Ishikawa (cell line): ENCODE measurements around the gene CCDC13.

Experiments used
- CEBPB ChIP-seq: IDR thresholded peaks from 2 replicates; pipeline ENCODE4 v1.6.1; 2012
- CREB1 ChIP-seq: IDR thresholded peaks from 2 replicates; pipeline ENCODE4 v1.6.1; 2012; ENCODE audit warnings: low read depth
- EGR1 ChIP-seq: IDR thresholded peaks from 2 replicates; pipeline ENCODE4 v1.6.1; 2012
- EP300 ChIP-seq: IDR thresholded peaks from 2 replicates; pipeline ENCODE4 v1.6.1; 2012; ENCODE audit warnings: borderline replicate concordance
- FOXM1 ChIP-seq: IDR thresholded peaks from 2 replicates; pipeline ENCODE4 v1.6.1; 2012; ENCODE audit warnings: low read depth, borderline replicate concordance
- NFIC ChIP-seq: IDR thresholded peaks from 2 replicates; pipeline ENCODE4 v1.6.1; 2012
- RAD21 ChIP-seq: IDR thresholded peaks from 2 replicates; pipeline ENCODE4 v1.6.1; 2012; ENCODE audit warnings: low read depth
- TAF1 ChIP-seq: IDR thresholded peaks from 2 replicates; pipeline ENCODE4 v1.6.1; 2012; ENCODE audit warnings: low read depth, mild to moderate bottlenecking
- TCF12 ChIP-seq: IDR thresholded peaks from 2 replicates; pipeline ENCODE4 v1.6.1; 2012; ENCODE audit warnings: low read depth
- TEAD4 ChIP-seq: IDR thresholded peaks from 2 replicates; pipeline ENCODE4 v1.6.1; 2012
- YY1 ChIP-seq: IDR thresholded peaks from 2 replicates; pipeline ENCODE4 v1.6.1; 2012; ENCODE audit warnings: low read depth
- ZBTB7A ChIP-seq: IDR thresholded peaks from 2 replicates; pipeline ENCODE4 v1.6.1; 2012; ENCODE audit warnings: low read depth
- TF ChIP-seq, protein P1 (sequence below): IDR thresholded peaks from 2 replicates; pipeline ENCODE4 v1.6.1; 2012
- TF ChIP-seq, protein P2 (sequence below): IDR thresholded peaks from 2 replicates; pipeline ENCODE4 v1.6.1; 2012
- TF ChIP-seq, protein P3 (sequence below): IDR thresholded peaks from 2 replicates; pipeline ENCODE4 v1.6.1; 2012; ENCODE audit warnings: low read depth, mild to moderate bottlenecking

The CCDC13 gene, protein sequence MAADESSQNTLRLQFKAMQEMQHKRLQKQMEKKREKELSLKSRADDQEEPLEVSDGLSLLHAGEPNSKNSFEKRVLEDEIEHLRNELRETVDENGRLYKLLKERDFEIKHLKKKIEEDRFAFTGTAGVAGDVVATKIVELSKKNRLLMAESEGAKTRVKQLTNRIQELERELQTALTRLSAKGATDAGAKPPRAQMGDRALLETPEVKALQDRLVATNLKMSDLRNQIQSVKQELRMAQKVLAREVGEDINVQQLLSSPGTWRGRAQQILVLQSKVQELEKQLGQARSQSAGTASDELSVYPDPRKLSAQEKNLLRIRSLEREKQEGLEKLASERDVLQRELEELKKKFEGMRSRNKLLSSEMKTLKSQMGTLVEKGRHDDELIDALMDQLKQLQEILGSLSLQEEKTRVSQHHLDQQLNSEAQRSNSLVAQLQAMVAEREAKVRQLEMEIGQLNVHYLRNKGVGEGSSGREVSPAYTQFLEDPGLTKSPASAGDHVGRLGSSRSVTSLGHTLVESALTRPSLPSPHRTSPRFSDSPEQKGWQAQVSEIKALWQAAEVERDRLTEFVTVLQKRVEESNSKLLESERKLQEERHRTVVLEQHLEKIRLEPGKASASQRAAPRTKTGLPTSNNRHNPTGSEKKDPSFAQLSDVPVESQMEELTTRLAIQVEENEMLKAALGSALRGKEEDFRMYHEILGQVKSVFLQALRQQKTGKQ

DNA sequence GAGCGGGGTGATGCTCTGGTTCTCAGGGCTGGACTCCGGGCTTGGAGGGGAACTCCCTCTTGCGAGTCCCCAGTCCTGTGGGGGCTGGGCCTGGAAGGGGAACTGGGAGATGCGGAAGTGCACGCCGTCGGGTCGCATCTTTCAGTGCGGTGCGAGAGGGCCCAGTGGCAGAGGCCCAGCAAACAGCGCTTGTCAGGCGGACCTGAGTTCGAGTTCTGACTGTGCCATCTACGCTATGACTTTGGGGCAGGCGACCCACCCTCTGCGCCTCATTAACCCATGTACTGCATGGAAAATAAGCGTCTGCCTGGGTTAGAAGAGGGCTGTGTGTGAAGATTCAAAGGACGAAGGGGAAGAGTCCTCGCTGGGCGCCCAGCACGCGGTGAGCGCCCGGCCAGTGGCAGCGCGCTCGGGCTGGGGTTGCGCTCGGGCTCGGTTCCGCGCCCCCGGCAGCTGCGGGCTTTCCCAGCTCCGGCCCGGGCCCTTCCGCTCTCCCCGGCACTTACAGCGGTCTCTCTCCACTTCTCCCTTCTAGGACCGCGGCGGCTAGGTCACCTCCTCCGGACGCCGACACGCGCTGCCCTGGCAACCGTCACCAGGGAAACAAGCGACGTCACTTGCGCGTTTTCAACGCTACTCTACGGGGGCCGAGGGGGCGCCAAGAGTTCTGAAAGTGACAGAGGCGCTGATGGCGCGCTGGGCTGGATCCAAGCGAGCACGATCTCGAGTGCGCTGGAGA is at the start of gene CCDC13:
Gene CCDC13 (minus strand): TSS at position 584 of the 739 bp plus-strand sequence. CDS start 14,908 bp downstream, outside the sequence.
- TF ChIP-seq EGR1 (no peak), TCF12 (no peak), EP300 (no peak), NFIC (no peak), CREB1 (peak; percentile 78), RAD21 (no peak), YY1 (no peak), CEBPB (no peak), TAF1 (no peak), FOXM1 (peak; percentile 57; the same call in 1 of the 2 replicates)
- TF ChIP-seq, protein P1, sequence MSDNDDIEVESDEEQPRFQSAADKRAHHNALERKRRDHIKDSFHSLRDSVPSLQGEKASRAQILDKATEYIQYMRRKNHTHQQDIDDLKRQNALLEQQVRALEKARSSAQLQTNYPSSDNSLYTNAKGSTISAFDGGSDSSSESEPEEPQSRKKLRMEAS: peak; percentile 79
- TF ChIP-seq, protein P2, sequence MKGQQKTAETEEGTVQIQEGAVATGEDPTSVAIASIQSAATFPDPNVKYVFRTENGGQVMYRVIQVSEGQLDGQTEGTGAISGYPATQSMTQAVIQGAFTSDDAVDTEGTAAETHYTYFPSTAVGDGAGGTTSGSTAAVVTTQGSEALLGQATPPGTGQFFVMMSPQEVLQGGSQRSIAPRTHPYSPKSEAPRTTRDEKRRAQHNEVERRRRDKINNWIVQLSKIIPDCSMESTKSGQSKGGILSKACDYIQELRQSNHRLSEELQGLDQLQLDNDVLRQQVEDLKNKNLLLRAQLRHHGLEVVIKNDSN: no peak
- TF ChIP-seq, protein P3, sequence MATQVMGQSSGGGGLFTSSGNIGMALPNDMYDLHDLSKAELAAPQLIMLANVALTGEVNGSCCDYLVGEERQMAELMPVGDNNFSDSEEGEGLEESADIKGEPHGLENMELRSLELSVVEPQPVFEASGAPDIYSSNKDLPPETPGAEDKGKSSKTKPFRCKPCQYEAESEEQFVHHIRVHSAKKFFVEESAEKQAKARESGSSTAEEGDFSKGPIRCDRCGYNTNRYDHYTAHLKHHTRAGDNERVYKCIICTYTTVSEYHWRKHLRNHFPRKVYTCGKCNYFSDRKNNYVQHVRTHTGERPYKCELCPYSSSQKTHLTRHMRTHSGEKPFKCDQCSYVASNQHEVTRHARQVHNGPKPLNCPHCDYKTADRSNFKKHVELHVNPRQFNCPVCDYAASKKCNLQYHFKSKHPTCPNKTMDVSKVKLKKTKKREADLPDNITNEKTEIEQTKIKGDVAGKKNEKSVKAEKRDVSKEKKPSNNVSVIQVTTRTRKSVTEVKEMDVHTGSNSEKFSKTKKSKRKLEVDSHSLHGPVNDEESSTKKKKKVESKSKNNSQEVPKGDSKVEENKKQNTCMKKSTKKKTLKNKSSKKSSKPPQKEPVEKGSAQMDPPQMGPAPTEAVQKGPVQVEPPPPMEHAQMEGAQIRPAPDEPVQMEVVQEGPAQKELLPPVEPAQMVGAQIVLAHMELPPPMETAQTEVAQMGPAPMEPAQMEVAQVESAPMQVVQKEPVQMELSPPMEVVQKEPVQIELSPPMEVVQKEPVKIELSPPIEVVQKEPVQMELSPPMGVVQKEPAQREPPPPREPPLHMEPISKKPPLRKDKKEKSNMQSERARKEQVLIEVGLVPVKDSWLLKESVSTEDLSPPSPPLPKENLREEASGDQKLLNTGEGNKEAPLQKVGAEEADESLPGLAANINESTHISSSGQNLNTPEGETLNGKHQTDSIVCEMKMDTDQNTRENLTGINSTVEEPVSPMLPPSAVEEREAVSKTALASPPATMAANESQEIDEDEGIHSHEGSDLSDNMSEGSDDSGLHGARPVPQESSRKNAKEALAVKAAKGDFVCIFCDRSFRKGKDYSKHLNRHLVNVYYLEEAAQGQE: no peak

DNA sequence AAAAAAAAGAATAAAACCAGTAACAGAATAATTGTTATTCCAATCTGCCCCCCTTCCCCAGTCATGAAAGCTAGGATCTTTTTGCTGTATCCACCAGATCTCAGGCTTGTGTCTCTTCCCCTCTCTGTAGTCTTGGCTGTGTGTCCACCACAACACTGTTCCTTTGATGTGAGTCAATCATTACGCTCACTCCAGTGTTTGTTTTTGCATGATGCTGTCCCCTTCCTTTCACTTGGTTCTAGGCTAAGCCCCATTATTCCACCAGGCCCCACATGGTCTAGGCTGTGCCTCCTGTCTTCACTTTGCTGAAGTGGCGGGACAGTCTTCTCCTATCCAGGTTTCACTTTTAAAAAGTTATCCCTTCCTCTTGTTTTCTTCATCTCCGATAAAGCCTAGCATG is 49.8 kb upstream of the CCDC13 start:
- TF ChIP-seq NFIC (no peak), TCF12 (no peak), CEBPB (no peak), EGR1 (no peak), CREB1 (no peak), RAD21 (no peak)

DNA sequence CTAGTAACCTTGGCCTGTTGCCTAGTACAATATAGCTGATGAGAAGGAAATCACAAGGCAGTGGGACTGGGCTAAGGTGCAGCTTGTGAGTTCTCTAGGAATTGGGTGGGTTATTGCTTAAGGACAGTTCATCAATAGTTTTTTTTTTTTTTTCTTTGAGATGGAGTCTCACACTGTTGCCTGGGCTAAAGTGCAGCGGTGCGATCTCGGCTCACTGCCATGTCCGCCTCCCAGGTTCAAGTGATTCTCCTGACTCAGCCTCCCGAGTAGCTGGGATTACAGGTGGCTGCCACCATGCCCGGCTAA is 47.6 kb upstream of the CCDC13 start:
- TF ChIP-seq EP300: no peak
- TF ChIP-seq CREB1: no peak
- TF ChIP-seq RAD21: no peak
- no peak for TF ChIP-seq NFIC
- no peak for TF ChIP-seq EGR1
- TF ChIP-seq, protein P3: no peak
- no peak for TF ChIP-seq FOXM1
- TF ChIP-seq YY1: no peak
- no peak for TF ChIP-seq ZBTB7A
- no peak for TF ChIP-seq CEBPB
- TF ChIP-seq, protein P2: no peak
- no peak for TF ChIP-seq TEAD4
- TF ChIP-seq, protein P1: no peak

DNA sequence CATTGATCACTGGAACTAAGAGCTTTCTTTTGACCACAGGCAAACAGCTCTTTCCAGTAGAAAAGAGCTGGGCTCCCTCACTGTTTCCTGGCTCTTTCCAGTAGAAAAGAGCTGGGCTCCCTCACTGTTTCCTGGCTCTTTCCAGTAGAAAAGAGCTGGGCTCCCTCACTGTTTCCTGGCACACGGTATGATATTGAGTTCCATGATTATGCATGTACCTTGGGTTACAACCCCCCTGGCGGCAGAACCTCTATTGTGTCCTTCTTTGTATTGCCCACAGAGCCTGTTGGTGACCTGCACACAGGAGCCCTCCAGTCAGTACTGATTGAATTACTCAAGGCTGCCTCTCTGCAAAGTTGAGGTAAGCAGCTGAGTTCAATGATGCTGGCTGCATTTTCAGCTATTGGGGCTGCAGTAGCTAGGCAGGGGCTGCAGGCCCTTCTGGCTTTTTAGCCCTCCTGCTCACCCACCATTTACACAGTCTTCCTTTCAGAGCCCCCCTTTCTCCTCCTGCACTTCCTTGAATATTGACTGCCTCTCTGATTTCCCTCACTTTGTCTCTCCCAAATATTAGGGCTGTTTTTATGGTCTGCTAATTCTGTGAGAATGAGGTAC is 46.4 kb upstream of the CCDC13 start:
- no peak for TF ChIP-seq ZBTB7A
- no peak for TF ChIP-seq FOXM1
- TF ChIP-seq TAF1: no peak
- TF ChIP-seq, protein P3: no peak
- no peak for TF ChIP-seq RAD21
